ENCODE measurements around the gene FBLN2.
"Not testable (repeated sequence)": the region's sequence is repeated elsewhere in the genome, so short reads cannot be mapped to it uniquely, and the experiment has no call there.

FBLN2 gene

GRCh38 chr3:13548696-13549622 lies at the start of gene FBLN2:
FBLN2 (plus strand) TSS chr3:13549125; CDS start chr3:13570356, 21,231 bp downstream.
- no peak for FAIRE-seq

GRCh38 chr3:13499246-13499645 lies 49.7 kb upstream of the FBLN2 start:
- not testable (repeated sequence) for FAIRE-seq

- no peak for FAIRE-seq
These were observed 48.6 kb upstream of the FBLN2 start for GRCh38 chr3:13500133-13500885.

- FAIRE-seq: no peak
These were observed 47.9 kb upstream of the FBLN2 start for GRCh38 chr3:13501056-13501455.

GRCh38 chr3:13501521-13501920 lies 47.4 kb upstream of the FBLN2 start:
- FAIRE-seq: no peak

- no peak for FAIRE-seq
These were observed 46.8 kb upstream of the FBLN2 start for GRCh38 chr3:13501958-13502790.

- no peak for FAIRE-seq
These were observed 46.2 kb upstream of the FBLN2 start for GRCh38 chr3:13502791-13503060.

GRCh38 chr3:13504161-13504831 lies 44.6 kb upstream of the FBLN2 start:
- FAIRE-seq: no peak

- no peak for FAIRE-seq
These were observed 43.5 kb upstream of the FBLN2 start for GRCh38 chr3:13505147-13506130.

- no peak for FAIRE-seq
These were observed 42.7 kb upstream of the FBLN2 start for GRCh38 chr3:13506239-13506638.

GRCh38 chr3:13506680-13507079 lies 42.2 kb upstream of the FBLN2 start:
- FAIRE-seq: no peak

GRCh38 chr3:13507247-13507569 lies 41.7 kb upstream of the FBLN2 start:
- FAIRE-seq: no peak

GRCh38 chr3:13507570-13508339 lies 41.2 kb upstream of the FBLN2 start:
- no peak for FAIRE-seq

GRCh38 chr3:13508496-13508895 lies 40.4 kb upstream of the FBLN2 start:
- FAIRE-seq: no peak

GRCh38 chr3:13509059-13509815 lies 39.7 kb upstream of the FBLN2 start:
- no peak for FAIRE-seq

- FAIRE-seq: no peak
These were observed 39.1 kb upstream of the FBLN2 start for GRCh38 chr3:13509816-13510192.

GRCh38 chr3:13512451-13512850 lies 36.5 kb upstream of the FBLN2 start:
- no peak for FAIRE-seq

- FAIRE-seq: no peak
These were observed 35.6 kb upstream of the FBLN2 start for GRCh38 chr3:13513051-13513912.

GRCh38 chr3:13513913-13514517 lies 34.9 kb upstream of the FBLN2 start:
- no peak for FAIRE-seq
